ENCODE measurements around the gene ARL3.

- TF ChIP-seq CTCF (IDR thresholded peaks at IDR 0.05) (no peak), POLR2A (IDR thresholded peaks at IDR 0.05) (no peak)
Observed at GRCh38 chr10:102732661-102733060, 18.5 kb upstream of the ARL3 start.

Data from Peyer's patch (tissue), 4 donors.